ENCODE data around the gene NAT8L. TPM values are rescaled to one million over a fixed set of nuclear protein-coding genes. Genes with fewer than 3 reads are reported as not detected.

NAT8L gene
- total and polyA plus RNA-seq, 2 of the 4 experiments (the other 2 are of a cell fraction): 0.05 TPM; not detected in 1

GRCh38 chr4:2009651-2010233, 49.4 kb upstream of the NAT8L start (continued):
- TF ChIP-seq RCOR1 (IDR thresholded peaks at IDR 0.05; ENCODE audit: insufficient replicate concordance, low read length): no peak
- no peak for TF ChIP-seq RFX5 (IDR thresholded peaks at IDR 0.05; ENCODE audit: low read depth, low read length)
- no peak for TF ChIP-seq BHLHE40 (IDR thresholded peaks at IDR 0.05; ENCODE audit: low read depth, low read length)
- no peak for TF ChIP-seq MXI1 (IDR thresholded peaks at IDR 0.05; ENCODE audit: borderline replicate concordance, low read depth, low read length)

DNA sequence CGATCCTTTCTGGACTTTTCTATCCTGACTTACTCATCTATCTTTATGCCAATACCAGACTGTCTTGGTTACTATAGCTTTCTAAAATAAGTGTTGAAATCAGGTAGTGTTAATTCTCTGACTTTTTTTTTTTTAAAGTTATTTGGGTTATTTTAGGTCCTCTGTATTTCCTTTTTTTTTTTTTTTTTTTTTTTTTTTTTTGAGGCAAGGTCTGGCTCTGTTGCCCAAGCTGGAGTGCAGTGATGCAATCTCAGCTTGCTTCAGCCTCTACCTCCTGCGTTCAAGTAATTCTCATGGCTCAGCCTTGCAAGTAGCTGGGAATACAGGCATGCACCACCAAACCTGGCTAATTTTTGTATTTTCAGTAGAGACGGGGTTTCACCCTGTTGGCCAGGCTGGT, 47.5 kb upstream of the NAT8L start:
- Histone ChIP-seq H3K4me1 (ENCODE audit: control insufficient read depth, insufficient read depth, low read length) (peaks cover 6% of the 10 kb centered on the region; the same call in 1 of the 2 replicates), H2BK20ac (ENCODE audit: low read depth, low read length) (no peak overlapping the region), H4K5ac (ENCODE audit: low read depth, low read length) (no peak overlapping the region), H2BK5ac (ENCODE audit: low read depth, low read length, poor library complexity, severe bottlenecking) (no peak overlapping the region), H2AK9ac (replicated peaks; ENCODE audit: low read depth, low read length, poor library complexity) (no peak overlapping the region), H3K4me2 (ENCODE audit: low read depth, low read length) (no peak overlapping the region), H2BK120ac (ENCODE audit: low read depth, low read length) (no peak overlapping the region), H3K18ac (ENCODE audit: low read depth, low read length) (no peak overlapping the region), H2BK15ac (ENCODE audit: low read depth, low read length) (no peak overlapping the region), H4K8ac (ENCODE audit: low read depth in 2 of 2, low read length in 2 of 2) (no peak overlapping the region), H3K79me1 (ENCODE audit: low read depth in 1 of 2, low read length in 2 of 2) (peaks cover 11 to 19% of the 10 kb centered on the region in 2 experiments), H3K4me3 (ENCODE audit: insufficient read depth, low read depth, low read length) (no peak overlapping the region), H3K56ac (ENCODE audit: extremely low read depth, insufficient read depth, low read length) (no peak overlapping the region), H2AK5ac (ENCODE audit: low read depth, low read length) (no peak overlapping the region), H3K14ac (replicated peaks; ENCODE audit: low read depth, low read length) (no peak overlapping the region), H3K36me3 (ENCODE audit: control insufficient read depth, insufficient read depth, low read length) (no peaks in the 10 kb centered on the region), H4K20me1 (ENCODE audit: insufficient read depth, low read length) (peaks cover 10% of the 10 kb centered on the region), H2AFZ (replicated peaks; ENCODE audit: low read length, poor library complexity) (no peak overlapping the region), H3K9me1 (ENCODE audit: insufficient read depth, low read length) (peaks cover 4% of the 10 kb centered on the region), H3K9ac (ENCODE audit: low read depth, low read length) (no peak overlapping the region), H3K4ac (ENCODE audit: low read depth, low read length) (no peak overlapping the region), H3K9me3 (ENCODE audit: control insufficient read depth, insufficient read depth, low read length) (no peaks in the 10 kb centered on the region), H3K27ac (ENCODE audit: insufficient read depth, low read length) (no peak overlapping the region), H4K91ac (ENCODE audit: insufficient read depth, low read depth, low read length) (no peak overlapping the region), H3K23ac (ENCODE audit: low read depth, low read length) (no peak overlapping the region), H3K27me3 (ENCODE audit: control insufficient read depth, insufficient read depth, low read length) (peaks cover 10% of the 10 kb centered on the region)
- intact Hi-C loops (cut with micrococcal nuclease) (no loop called here), in situ Hi-C loops (cut with MboI; ENCODE audit: low sequenced_read_pairs) (no loop called here), dilution Hi-C loops (cut with HindIII; ENCODE audit: low sequenced_read_pairs, unreplicated experiment) (no loop called here)
- ChIA-PET CTCF (no interaction called here), POLR2A (ENCODE audit: unreplicated experiment) (no interaction called here)
- DNase-seq: no peak
- no peak for ATAC-seq (ENCODE audit: low read depth)
- TF ChIP-seq MAFK (IDR thresholded peaks at IDR 0.05; ENCODE audit: low read depth, low read length) (no peak), MXI1 (IDR thresholded peaks at IDR 0.05; ENCODE audit: borderline replicate concordance, low read depth, low read length) (no peak), CEBPB (IDR thresholded peaks at IDR 0.05; ENCODE audit: low read depth, low read length) (peak; percentile 41), CHD1 (IDR thresholded peaks at IDR 0.05; ENCODE audit: low read depth, low read length) (no peak), ELK1 (IDR thresholded peaks at IDR 0.05; ENCODE audit: borderline replicate concordance, low read depth, low read length) (no peak)
- TF ChIP-seq, protein P1, sequence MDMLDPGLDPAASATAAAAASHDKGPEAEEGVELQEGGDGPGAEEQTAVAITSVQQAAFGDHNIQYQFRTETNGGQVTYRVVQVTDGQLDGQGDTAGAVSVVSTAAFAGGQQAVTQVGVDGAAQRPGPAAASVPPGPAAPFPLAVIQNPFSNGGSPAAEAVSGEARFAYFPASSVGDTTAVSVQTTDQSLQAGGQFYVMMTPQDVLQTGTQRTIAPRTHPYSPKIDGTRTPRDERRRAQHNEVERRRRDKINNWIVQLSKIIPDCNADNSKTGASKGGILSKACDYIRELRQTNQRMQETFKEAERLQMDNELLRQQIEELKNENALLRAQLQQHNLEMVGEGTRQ (IDR thresholded peaks at IDR 0.05; ENCODE audit: low read depth, low read length): no peak
- no TSS peak for BruUV-seq (replicated peaks)
- no CpG with 5 or more reads among the region's 3 CpGs for WGBS, 2 experiments (ENCODE audit: extremely low coverage in 2 of 2, insufficient read length in 1 of 2)
